CD4-positive, alpha-beta T cell treated with Interleukin-15 for 4 hours (primary cell): ENCODE measurements around the gene MYO18B.
"Not testable (repeated sequence)": the region's sequence is repeated elsewhere in the genome, so short reads cannot be mapped to it uniquely, and the experiment has no call there.

ENCODE experiments used
- DNase-seq: peaks from one replicate; pipeline ENCODE4 v3.0.0-alpha.2; 2020; ENCODE audit warnings: low spot score

MYO18B gene

GRCh38 chr22:25741692-25742626 is at the start of gene MYO18B:
MYO18B (plus strand) TSS chr22:25742188; CDS start chr22:25761093, 18,905 bp downstream.
- DNase-seq: no peak

GRCh38 chr22:25692397-25693267 is 49.4 kb upstream of the MYO18B start:
- no peak for DNase-seq

GRCh38 chr22:25693268-25693565 is 48.8 kb upstream of the MYO18B start:
- DNase-seq: no peak

GRCh38 chr22:25694196-25694907 is 47.6 kb upstream of the MYO18B start:
- no peak for DNase-seq

GRCh38 chr22:25695146-25695545 is 46.8 kb upstream of the MYO18B start:
- DNase-seq: no peak

GRCh38 chr22:25696763-25697162 is 45.2 kb upstream of the MYO18B start:
- no peak for DNase-seq

- no peak for DNase-seq
These were observed 44.8 kb upstream of the MYO18B start for GRCh38 chr22:25697181-25697664.

- no peak for DNase-seq
These were observed 44.0 kb upstream of the MYO18B start for GRCh38 chr22:25697978-25698377.

GRCh38 chr22:25698461-25698860 is 43.5 kb upstream of the MYO18B start:
- no peak for DNase-seq

GRCh38 chr22:25698978-25699377 is 43.0 kb upstream of the MYO18B start:
- no peak for DNase-seq

- no peak for DNase-seq
These were observed 40.8 kb upstream of the MYO18B start for GRCh38 chr22:25701056-25701780.

- DNase-seq: no peak
These were observed 39.9 kb upstream of the MYO18B start for GRCh38 chr22:25702040-25702439.

- no peak for DNase-seq
These were observed 39.3 kb upstream of the MYO18B start for GRCh38 chr22:25702571-25703167.

GRCh38 chr22:25704701-25705100 is 37.3 kb upstream of the MYO18B start:
- no peak for DNase-seq

GRCh38 chr22:25706197-25706596 is 35.8 kb upstream of the MYO18B start:
- DNase-seq: no peak

- not testable (repeated sequence) for DNase-seq
These were observed 33.6 kb upstream of the MYO18B start for GRCh38 chr22:25708430-25708829.

GRCh38 chr22:25709758-25710157 is 32.2 kb upstream of the MYO18B start:
- no peak for DNase-seq

- DNase-seq: no peak
These were observed 31.5 kb upstream of the MYO18B start for GRCh38 chr22:25710501-25710900.

- no peak for DNase-seq
These were observed 30.5 kb upstream of the MYO18B start for GRCh38 chr22:25711491-25711890.

GRCh38 chr22:25712661-25713400 is 29.2 kb upstream of the MYO18B start:
- no peak for DNase-seq
